Effector memory CD4-positive, alpha-beta T cell (primary cell): ENCODE results near the gene VPREB3.
A peak's percentile ranks its signal among the peaks of the same experiment; 100 is the strongest.

Experiments
- DNase-seq, 3 donors: peaks; one replicate each; pipeline ENCODE4 v3.0.0-alpha.2; 2020
- H3K27ac ChIP-seq: 2 replicates; pipeline ENCODE4 v1.7.0; 2013; ENCODE audit warnings: mild to moderate bottlenecking, low read length, moderate library complexity; ENCODE audit not compliant: insufficient read depth, poor library complexity, severe bottlenecking
- H3K27me3 ChIP-seq: replicated peaks from 2 replicates; pipeline ENCODE4 v1.7.0; 2013; ENCODE audit warnings: mild to moderate bottlenecking, low read length; ENCODE audit not compliant: insufficient read depth, control insufficient read depth, poor library complexity, severe bottlenecking
- H3K36me3 ChIP-seq: 2 replicates; pipeline ENCODE4 v1.7.0; 2013; ENCODE audit warnings: mild to moderate bottlenecking, low read length, moderate library complexity; ENCODE audit not compliant: control insufficient read depth, insufficient read depth
- H3K4me1 ChIP-seq: 2 replicates; pipeline ENCODE4 v1.7.0; 2013; ENCODE audit warnings: low read length, mild to moderate bottlenecking; ENCODE audit not compliant: control insufficient read depth, insufficient read depth, poor library complexity, severe bottlenecking
- H3K4me3 ChIP-seq: 2 replicates; pipeline ENCODE4 v1.7.0; 2013; ENCODE audit warnings: low read length, low read depth, mild to moderate bottlenecking; ENCODE audit not compliant: insufficient read depth, poor library complexity, severe bottlenecking
- H3K9me3 ChIP-seq: 2 replicates; pipeline ENCODE4 v1.7.0; 2013; ENCODE audit warnings: mild to moderate bottlenecking, low read length, moderate library complexity; ENCODE audit not compliant: control insufficient read depth

Gene VPREB3

DNA sequence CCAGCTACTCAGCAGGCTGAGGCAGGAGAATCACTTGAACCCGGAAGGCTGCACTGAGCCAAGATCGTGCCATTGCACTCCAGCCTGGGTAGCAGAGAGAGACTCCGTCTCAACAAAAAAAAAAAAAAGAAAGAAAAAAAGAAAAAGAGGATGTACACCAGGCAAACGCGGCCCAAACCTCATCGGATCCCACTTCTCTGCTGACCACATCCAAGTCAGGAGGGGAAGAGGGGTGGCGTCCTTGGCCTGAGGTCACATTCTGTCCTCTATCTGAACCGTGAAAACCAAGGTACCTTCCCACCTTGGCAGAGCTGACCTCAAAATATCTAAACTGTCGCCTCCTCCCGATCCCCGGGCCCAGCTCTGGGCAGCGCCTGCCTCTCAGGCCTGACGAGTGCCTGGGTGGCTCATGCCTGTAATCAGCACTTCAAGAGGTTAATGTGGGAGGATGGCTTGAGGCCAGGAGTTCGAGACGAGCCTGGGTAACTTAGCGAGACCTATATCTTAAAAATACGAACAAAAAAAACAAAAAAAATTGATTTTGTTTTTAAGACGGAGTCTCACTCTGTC, 38.3 kb downstream of the VPREB3 start:
- H3K9me3 ChIP-seq, result no peaks in the 10 kb centered on the region
- H3K27ac ChIP-seq, result no peak overlapping the region
- peaks cover 16% of the 10 kb centered on the region for H3K4me1 ChIP-seq
- no peak overlapping the region for H3K4me3 ChIP-seq
- H3K27me3 ChIP-seq, result no peaks in the 10 kb centered on the region
- DNase-seq, result no peak
- peaks cover 22% of the 10 kb centered on the region for H3K36me3 ChIP-seq

DNA sequence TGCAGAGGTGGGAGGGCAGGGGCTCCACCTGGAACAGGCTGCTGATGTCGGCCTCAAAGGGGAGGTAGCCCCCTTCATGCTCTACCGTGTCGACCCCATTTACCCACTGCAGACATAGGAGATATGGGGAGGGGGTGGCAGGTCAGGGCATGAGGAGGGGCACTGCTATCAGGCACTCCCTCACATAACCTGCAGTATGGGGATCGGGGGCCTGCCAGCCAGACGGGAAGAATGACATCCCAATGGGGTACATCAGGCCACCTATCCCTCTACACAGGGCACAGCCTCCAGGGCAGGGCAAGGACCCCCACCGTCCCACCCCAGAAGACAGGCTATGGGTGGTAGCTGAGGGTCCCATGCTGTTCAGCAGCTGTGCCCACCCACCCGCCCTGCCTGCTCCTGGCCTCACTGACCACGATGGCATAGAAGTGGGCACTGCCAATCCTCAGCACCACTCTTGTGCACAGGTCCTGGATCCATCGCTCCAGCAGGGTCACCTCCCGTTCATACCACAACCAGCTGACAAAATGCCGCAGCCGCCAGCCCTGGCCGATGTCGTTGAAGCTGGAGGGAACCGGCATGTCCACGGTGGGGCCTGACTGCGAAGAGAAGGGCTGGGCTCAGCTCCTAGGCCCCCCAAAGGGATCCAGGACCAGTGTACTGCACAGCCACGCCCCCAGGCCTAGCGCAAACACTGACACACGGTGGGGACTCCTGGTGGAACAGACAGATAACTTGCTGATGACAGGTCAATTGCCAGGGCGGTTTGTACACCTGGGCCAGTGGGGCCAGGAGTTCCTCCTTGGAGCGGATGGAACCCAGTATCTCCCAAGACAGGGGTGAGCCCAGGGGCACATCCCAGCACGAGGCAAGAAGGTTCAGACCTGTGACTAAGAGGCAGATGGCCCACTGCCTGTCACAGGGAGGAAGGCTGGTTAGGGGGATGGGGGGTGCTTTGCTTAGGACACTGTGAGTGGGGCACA, 39.3 kb downstream of the VPREB3 start:
- no peak for DNase-seq
- no peaks in the 10 kb centered on the region for H3K27me3 ChIP-seq
- H3K4me3 ChIP-seq, result no peak overlapping the region
- peaks cover 24% of the 10 kb centered on the region for H3K36me3 ChIP-seq
- H3K9me3 ChIP-seq, result no peaks in the 10 kb centered on the region
- H3K27ac ChIP-seq, result no peak overlapping the region
- H3K4me1 ChIP-seq, result peaks cover 16% of the 10 kb centered on the region

DNA sequence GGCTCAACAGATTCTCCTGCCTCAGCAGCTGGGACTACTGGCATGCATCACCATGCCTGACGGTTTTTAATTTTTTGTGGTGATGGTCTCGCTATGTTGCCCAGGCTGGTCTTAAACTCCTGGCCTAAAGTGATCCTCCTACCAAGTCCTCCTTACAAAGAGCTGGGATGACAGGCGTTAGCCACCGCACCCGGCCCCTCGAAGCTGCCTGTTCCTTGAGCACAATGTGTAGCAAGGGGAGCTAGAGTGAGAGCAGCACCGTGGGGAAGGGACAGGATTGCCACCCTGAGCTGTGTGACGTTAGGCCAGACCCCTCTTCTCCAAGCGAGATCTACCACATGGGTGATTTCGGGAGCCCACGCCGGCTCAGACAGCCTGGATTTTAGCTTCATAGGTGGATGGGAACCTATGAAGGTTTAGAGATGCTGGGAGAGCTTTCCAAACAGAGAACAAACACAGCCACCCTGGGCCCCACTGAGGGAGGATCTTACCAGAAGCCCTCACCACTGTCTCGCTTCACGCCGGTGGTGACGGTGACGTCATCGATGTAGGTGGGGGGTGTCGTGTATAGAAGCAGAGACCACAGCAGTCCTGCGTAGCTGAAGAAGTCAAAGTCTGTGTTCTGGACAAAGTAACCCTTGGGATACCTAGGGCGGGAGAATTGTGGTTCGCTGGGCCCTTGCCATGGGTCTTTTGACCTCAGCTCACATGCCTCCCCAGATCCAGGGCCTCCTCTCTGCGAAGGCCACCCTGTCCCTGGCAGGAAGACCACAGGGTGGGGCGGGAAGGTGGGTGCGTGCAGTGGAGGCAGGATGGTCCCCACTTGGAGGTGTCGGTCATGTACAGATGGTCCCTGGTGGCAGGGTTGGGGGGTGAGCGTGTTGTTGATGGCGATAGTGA, 40.3 kb downstream of the VPREB3 start:
- peaks cover 33% of the 10 kb centered on the region for H3K36me3 ChIP-seq
- H3K4me1 ChIP-seq, result peaks cover 16% of the 10 kb centered on the region
- H3K27me3 ChIP-seq, result no peaks in the 10 kb centered on the region
- no peak overlapping the region for H3K27ac ChIP-seq
- no peaks in the 10 kb centered on the region for H3K9me3 ChIP-seq
- H3K4me3 ChIP-seq, result no peak overlapping the region
- no peak for DNase-seq

DNA sequence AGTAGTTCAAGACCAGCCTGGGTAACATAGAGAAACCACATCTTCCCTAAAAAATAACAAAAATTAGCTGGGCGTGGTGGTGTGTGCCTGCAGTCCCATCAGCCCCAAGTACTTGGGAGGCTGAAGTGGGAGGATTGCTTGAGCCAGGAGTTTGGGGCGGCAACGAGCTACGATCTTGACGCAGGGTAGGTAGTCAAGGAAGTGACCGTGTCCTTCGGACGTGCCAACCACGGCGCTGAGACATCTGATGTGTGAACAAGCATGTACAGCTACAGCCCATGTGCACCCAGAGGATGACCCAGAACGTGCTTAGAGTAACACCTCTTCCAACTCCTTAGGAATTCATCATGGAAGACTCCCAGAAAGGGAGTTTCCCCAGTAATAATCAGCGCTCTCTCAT, 42.0 kb downstream of the VPREB3 start:
- DNase-seq, result no peak
- Histone ChIP-seq H3K4me1 (peaks cover 13% of the 10 kb centered on the region), H3K27ac (no peak overlapping the region), H3K9me3 (no peaks in the 10 kb centered on the region), H3K27me3 (no peaks in the 10 kb centered on the region), H3K36me3 (peaks cover 50% of the 10 kb centered on the region), H3K4me3 (no peak overlapping the region)

DNA sequence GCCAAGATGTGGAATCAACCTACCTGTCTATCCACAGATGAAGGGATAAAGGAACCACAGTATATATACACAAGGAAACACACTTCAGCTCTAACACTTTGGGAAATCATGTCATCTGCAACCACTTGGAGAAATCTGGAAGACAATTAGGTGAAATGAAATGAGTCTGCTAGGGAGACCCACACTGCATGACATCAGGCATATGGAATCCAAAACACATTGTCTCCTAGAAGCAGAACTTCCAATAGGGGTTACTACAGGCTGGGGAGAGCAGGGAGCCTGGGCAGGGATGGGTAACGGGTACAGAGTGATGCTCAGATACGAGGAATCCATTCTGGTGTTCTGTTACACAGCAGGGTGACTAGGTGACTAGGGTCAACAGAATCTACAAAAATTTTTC, 45.1 kb downstream of the VPREB3 start:
- no peaks in the 10 kb centered on the region for H3K4me1 ChIP-seq
- no peak overlapping the region for H3K27ac ChIP-seq
- no peaks in the 10 kb centered on the region for H3K27me3 ChIP-seq
- H3K36me3 ChIP-seq, result peaks cover 59% of the 10 kb centered on the region
- DNase-seq, result no peak
- no peak overlapping the region for H3K4me3 ChIP-seq
- no peaks in the 10 kb centered on the region for H3K9me3 ChIP-seq

DNA sequence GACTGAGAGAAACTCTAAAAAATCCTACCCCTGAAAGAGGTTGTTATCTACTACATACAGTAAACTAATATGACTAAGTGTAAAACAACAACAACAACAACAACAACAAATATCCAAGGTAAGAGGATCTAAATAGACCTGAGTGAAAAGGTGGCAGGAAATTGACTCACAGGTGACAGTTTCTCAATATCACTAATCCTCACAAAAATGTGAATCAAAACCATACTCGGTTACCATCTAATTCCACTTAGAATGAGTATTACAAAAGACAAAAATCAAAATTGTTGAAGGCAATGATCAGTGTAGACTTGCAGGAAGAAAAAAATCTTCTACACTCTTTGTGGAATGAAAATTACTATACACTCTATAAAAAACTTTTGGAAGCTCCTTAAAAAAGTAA, 46.0 kb downstream of the VPREB3 start:
- no peaks in the 10 kb centered on the region for H3K9me3 ChIP-seq
- no peaks in the 10 kb centered on the region for H3K27me3 ChIP-seq
- no peak overlapping the region for H3K4me3 ChIP-seq
- H3K4me1 ChIP-seq, result no peaks in the 10 kb centered on the region
- no peak for DNase-seq
- H3K36me3 ChIP-seq, result peaks cover 53% of the 10 kb centered on the region
- no peak overlapping the region for H3K27ac ChIP-seq

DNA sequence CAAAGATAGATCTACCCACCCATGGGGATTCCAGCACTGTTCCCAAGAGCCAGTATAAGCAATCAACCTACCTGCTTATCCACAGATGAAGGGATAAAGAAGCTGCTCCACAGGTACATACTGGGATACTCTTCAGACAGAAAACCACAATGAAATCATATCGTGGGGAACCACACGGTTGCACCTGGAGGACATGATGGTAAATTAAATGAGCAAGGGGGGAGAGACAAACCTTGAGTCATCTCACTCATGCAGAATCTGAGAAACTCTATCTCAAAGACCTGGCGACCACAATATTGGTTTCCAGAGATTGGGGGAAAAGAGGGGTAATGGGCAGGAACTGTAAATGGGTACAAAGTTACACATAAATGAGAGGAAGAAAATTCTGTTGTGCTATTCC, 48.9 kb downstream of the VPREB3 start:
- peak overlapping the region; percentile 4 for H3K27ac ChIP-seq
- peaks cover 56% of the 10 kb centered on the region for H3K36me3 ChIP-seq
- H3K27me3 ChIP-seq, result no peaks in the 10 kb centered on the region
- DNase-seq, result no peak
- H3K9me3 ChIP-seq, result no peaks in the 10 kb centered on the region
- no peaks in the 10 kb centered on the region for H3K4me1 ChIP-seq
- H3K4me3 ChIP-seq, result no peak overlapping the region

DNA sequence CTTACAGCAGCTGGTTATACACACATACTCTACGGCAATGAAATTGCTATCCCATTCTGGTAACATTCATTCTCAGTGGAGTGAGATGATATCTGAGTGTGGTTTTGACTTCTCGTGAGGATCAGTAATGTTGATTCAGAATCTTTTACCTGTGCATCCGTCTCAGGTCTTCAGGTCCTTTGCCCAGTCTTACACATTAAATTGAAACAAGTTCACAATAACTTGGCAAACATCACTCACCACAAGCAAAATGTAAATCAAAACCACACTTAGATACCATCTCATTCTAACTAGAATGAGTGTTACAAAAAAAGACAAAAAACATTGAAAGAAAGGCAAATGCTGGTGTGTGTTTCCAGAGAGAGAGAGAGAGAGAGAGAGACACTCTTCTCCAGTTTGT, 49.4 kb downstream of the VPREB3 start:
- H3K36me3 ChIP-seq, result peaks cover 59% of the 10 kb centered on the region
- peak overlapping the region; percentile 4 for H3K27ac ChIP-seq
- H3K4me3 ChIP-seq, result no peak overlapping the region
- H3K27me3 ChIP-seq, result no peaks in the 10 kb centered on the region
- no peaks in the 10 kb centered on the region for H3K9me3 ChIP-seq
- no peak for DNase-seq
- no peaks in the 10 kb centered on the region for H3K4me1 ChIP-seq

DNA sequence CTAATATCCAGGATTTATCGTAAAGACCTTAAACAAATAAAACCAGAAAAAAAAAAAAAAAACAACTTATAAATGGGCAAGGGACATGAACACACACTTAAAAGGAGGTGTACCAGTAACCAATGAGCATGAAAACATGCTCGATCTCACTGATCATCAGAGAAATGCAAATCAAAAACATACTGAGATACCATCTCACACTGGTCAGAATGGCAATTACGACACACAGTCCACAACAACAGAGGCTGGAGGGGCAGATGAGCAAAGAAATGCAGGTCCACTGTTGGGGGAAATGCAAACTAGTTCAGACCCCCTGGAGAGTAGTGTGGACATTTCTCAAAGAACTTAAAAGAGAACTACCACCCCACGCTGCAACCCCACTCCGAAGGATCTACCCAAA, 50.2 kb downstream of the VPREB3 start:
- Histone ChIP-seq H3K4me1 (no peaks in the 10 kb centered on the region), H3K9me3 (no peaks in the 10 kb centered on the region), H3K36me3 (peaks cover 58% of the 10 kb centered on the region), H3K27ac (no peak overlapping the region), H3K4me3 (no peak overlapping the region), H3K27me3 (no peaks in the 10 kb centered on the region)
- DNase-seq, result no peak
